Body of pancreas (tissue), 4 donors: ENCODE measurements around the gene NSUN3. TPM values are rescaled to one million over a fixed set of nuclear protein-coding genes. Genes with fewer than 3 reads are reported as not detected.

Experiments used
- ATAC-seq: fragments of 150-250 bp; one replicate; pipeline ENCODE4 v1.9.1; 2016
- DNase-seq, 4 donors: peaks; one replicate each; pipeline ENCODE4 v3.0.0-alpha.2; 2019
- H3K27ac ChIP-seq, 4 donors: fragments of 200-600 bp; sonication (generic); 1 replicate in 3 of 4; 2 replicates in 1 of 4; pipeline versions ENCODE4 v1.5.1 to v1.6.1; 2016 to 2019; ENCODE audit warnings: mild to moderate bottlenecking in 1 of 4, mixed read lengths in 1 of 4, moderate library complexity in 1 of 4
- H3K27me3 ChIP-seq, 2 donors: fragments of 200-600 bp; sonication (generic); one replicate each; pipeline ENCODE4 v1.6.0; 2016; ENCODE audit warnings: mild to moderate bottlenecking in 1 of 2
- H3K36me3 ChIP-seq, 2 donors: fragments of 200-600 bp; sonication (generic); replicated peaks in 1 of 2; 2 replicates each; pipeline ENCODE4 v1.5.1; 2016; ENCODE audit warnings: low read depth in 2 of 2; ENCODE audit not compliant: insufficient read depth in 1 of 2
- H3K4me1 ChIP-seq: fragments of 200-600 bp; sonication (generic); one replicate; pipeline ENCODE4 v1.6.0; 2016
- H3K4me3 ChIP-seq, 2 donors: fragments of 200-600 bp; sonication (generic); 1 replicate in 1 of 2; 2 replicates in 1 of 2; pipeline ENCODE4 v1.5.1; 2016 to 2019
- H3K9me3 ChIP-seq, 3 donors: fragments of 200-600 bp; sonication (generic); 1 replicate in 2 of 3; 2 replicates in 1 of 3; pipeline ENCODE4 v1.5.1; 2016
- CTCF ChIP-seq, 7 experiments: fragments of 450-650 bp in 4 of 7; fragments of 200-600 bp in 3 of 7; sonication (generic) in 3 of 7; IDR thresholded peaks; one replicate each; pipeline ENCODE4 v1.5.1; 2016 to 2019; ENCODE audit warnings: antibody characterized with exemption in 7 of 7
- POLR2A ChIP-seq, 3 donors: fragments of 450-650 bp; IDR thresholded peaks; one replicate each; pipeline ENCODE4 v1.6.1; 2016; ENCODE audit warnings: antibody characterized with exemption in 3 of 3, mild to moderate bottlenecking in 2 of 3
- WGBS, 2 donors: methylation state at CpG; one replicate each; pipeline ENCODE4 v1.1.5; 2017; 5-methylcytosine and 5-hydroxymethylcytosine counted together
- intact Hi-C: fragments of 100-400 bp; cut with DNase I; formaldehyde crosslinking; loops from one replicate; pipeline ENCODE4 v1.15.1; 2023
- total RNA-seq, 2 donors: library from RNA; depleted of rRNA; stranded (reverse); fragments of >200 nt; gene quantifications; one replicate each; pipeline ENCODE4 v1.1.0, GENCODE V29; 2016

The NSUN3 gene
- total RNA-seq, 2 donors from 2014 or later = 5.6 to 13.2 TPM

- ATAC-seq (no peak), DNase-seq (no peak)
- H3K9me3 ChIP-seq = no peaks in the 10 kb centered on the region
- WGBS, 2 donors = 80 to 85% methylated on average over 5 of the region's 5 CpGs
- no peaks in the 10 kb centered on the region for H3K4me1 ChIP-seq
- TF ChIP-seq CTCF (IDR thresholded peaks at IDR 0.05) (no peak), POLR2A (IDR thresholded peaks at IDR 0.05) (no peak)
- H3K27ac ChIP-seq = no peak overlapping the region
- H3K27me3 ChIP-seq = no peaks in the 10 kb centered on the region
- H3K36me3 ChIP-seq = peaks cover 0 to 4% of the 10 kb centered on the region in 2 donors
- intact Hi-C loops = no loop called here
- no peak overlapping the region for H3K4me3 ChIP-seq
Measured at GRCh38 chr3:94081884-94082283, 19.0 kb downstream of the NSUN3 start.

GRCh38 chr3:94082391-94082937 is 19.6 kb downstream of the NSUN3 start:
- no peak for TF ChIP-seq CTCF (IDR thresholded peaks at IDR 0.05)
- no peak for TF ChIP-seq POLR2A (IDR thresholded peaks at IDR 0.05)

GRCh38 chr3:94083261-94083660 is 20.4 kb downstream of the NSUN3 start:
- peaks cover 0 to 4% of the 10 kb centered on the region in 2 donors for H3K36me3 ChIP-seq
- no peaks in the 10 kb centered on the region for H3K4me1 ChIP-seq
- intact Hi-C loops = no loop called here
- 78 to 83% methylated on average over 4 of the region's 4 CpGs for WGBS, 2 donors
- H3K27ac ChIP-seq = no peak overlapping the region
- ATAC-seq (no peak), DNase-seq (no peak)
- H3K4me3 ChIP-seq = no peak overlapping the region
- H3K27me3 ChIP-seq = no peaks in the 10 kb centered on the region
- TF ChIP-seq CTCF (IDR thresholded peaks at IDR 0.05) (no peak), POLR2A (IDR thresholded peaks at IDR 0.05) (no peak)
- no peaks in the 10 kb centered on the region for H3K9me3 ChIP-seq

More at GRCh38 chr3:94082391-94082937, 19.6 kb downstream of the NSUN3 start:
- 83 to 86% methylated on average over 8 of the region's 8 CpGs for WGBS, 2 donors
- no peaks in the 10 kb centered on the region for H3K4me1 ChIP-seq
- DNase-seq = no peak
- H3K36me3 ChIP-seq = peaks cover 0 to 4% of the 10 kb centered on the region in 2 donors
- no peak overlapping the region for H3K27ac ChIP-seq
- no peak for ATAC-seq
- intact Hi-C loops = no loop called here
- no peak overlapping the region for H3K4me3 ChIP-seq
- H3K9me3 ChIP-seq = no peaks in the 10 kb centered on the region
- no peaks in the 10 kb centered on the region for H3K27me3 ChIP-seq

GRCh38 chr3:94089126-94089525 is 26.3 kb downstream of the NSUN3 start:
- no peak for TF ChIP-seq CTCF (IDR thresholded peaks at IDR 0.05)
- no peak for TF ChIP-seq POLR2A (IDR thresholded peaks at IDR 0.05)
- no peak overlapping the region for H3K4me3 ChIP-seq
- H3K9me3 ChIP-seq = no peaks in the 10 kb centered on the region
- H3K27ac ChIP-seq = no peak overlapping the region
- H3K36me3 ChIP-seq = peaks cover 0 to 2% of the 10 kb centered on the region in 2 donors
- DNase-seq (no peak), ATAC-seq (no peak)
- no peaks in the 10 kb centered on the region for H3K27me3 ChIP-seq
- H3K4me1 ChIP-seq = no peaks in the 10 kb centered on the region
- intact Hi-C loops = no loop called here
- WGBS, 2 donors = 85 to 87% methylated on average over 1 of the region's 1 CpG

GRCh38 chr3:94092086-94092485 is 29.2 kb downstream of the NSUN3 start:
- intact Hi-C loops = no loop called here
- no peaks in the 10 kb centered on the region for H3K27me3 ChIP-seq
- no peak for ATAC-seq
- no peak for DNase-seq
- no peaks in the 10 kb centered on the region for H3K4me1 ChIP-seq
- 96 to 100% methylated on average over 1 of the region's 1 CpG for WGBS, 2 donors
- no peaks in the 10 kb centered on the region for H3K9me3 ChIP-seq
- no peak overlapping the region for H3K4me3 ChIP-seq
- H3K36me3 ChIP-seq = peaks cover 0 to 5% of the 10 kb centered on the region in 2 donors
- TF ChIP-seq POLR2A (IDR thresholded peaks at IDR 0.05) = no peak
- no peak for TF ChIP-seq CTCF (IDR thresholded peaks at IDR 0.05)
- H3K27ac ChIP-seq = no peak overlapping the region
